ENCODE data around the gene MAD1L1.

Gene MAD1L1

GRCh38 chr7:2197436-2198155 lies 35.1 kb downstream of the MAD1L1 start:
- DNase-seq (ENCODE audit: low read depth): no peak
- TF ChIP-seq CTCF (IDR thresholded peaks at IDR 0.05; ENCODE audit: low read depth, low read length, missing control alignments): no peak
- in situ Hi-C loops (cut with HindIII; ENCODE audit: low sequenced_read_pairs): no loop called here
- H3K4me3 ChIP-seq (ENCODE audit: low read depth, low read length): no peak overlapping the region

DNA sequence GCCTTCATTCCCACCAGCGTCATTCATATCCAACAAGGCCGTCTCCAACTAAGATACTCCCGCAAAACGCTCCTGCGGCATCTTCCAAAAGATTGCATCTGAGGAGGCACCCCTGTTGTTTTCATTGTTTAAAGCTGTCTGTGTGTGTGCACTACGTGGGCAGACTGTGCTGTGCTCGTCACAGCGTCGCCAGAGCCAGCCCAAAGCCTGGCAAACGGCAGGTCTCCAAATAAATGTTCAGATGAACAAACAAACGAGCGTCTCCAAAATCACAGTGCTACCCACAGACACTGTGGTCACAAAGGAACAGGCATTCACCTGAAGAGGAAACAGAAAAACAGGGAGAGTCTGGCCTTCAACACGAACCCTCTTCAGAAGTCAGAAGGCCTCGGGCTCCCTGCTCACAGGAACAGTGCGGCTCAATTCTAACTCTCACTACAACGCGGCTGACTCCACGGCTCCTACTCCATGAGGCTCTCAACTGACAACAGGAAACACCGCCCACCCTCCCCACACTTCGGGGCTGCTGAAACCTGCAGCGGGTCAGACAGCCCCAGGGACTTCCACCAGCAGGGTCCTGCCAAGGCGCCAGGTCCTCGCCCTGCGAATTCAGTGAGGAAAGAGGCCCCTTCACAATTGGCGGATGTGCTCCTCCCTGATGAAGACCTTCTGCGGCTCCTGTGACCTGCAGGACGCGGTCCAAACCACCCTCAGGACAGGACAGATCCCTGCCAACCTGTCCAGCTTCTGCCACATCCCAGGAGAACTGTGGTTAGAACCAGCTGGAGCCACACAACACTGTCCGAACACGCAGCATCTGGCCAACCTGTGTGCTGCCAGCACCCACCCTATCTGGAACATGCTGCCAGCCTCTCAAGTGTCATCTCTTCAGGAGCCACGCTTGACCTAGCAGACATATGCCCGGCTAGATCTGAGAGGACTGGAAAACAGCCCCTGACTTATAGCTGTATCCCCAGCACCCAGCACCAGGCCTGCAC lies 36.1 kb downstream of the MAD1L1 start:
- DNase-seq (ENCODE audit: low read depth): no peak
- in situ Hi-C loops (cut with HindIII; ENCODE audit: low sequenced_read_pairs): no loop called here
- TF ChIP-seq CTCF (IDR thresholded peaks at IDR 0.05; ENCODE audit: low read depth, low read length, missing control alignments): no peak
- no peak overlapping the region for H3K4me3 ChIP-seq (ENCODE audit: low read depth, low read length)

DNA sequence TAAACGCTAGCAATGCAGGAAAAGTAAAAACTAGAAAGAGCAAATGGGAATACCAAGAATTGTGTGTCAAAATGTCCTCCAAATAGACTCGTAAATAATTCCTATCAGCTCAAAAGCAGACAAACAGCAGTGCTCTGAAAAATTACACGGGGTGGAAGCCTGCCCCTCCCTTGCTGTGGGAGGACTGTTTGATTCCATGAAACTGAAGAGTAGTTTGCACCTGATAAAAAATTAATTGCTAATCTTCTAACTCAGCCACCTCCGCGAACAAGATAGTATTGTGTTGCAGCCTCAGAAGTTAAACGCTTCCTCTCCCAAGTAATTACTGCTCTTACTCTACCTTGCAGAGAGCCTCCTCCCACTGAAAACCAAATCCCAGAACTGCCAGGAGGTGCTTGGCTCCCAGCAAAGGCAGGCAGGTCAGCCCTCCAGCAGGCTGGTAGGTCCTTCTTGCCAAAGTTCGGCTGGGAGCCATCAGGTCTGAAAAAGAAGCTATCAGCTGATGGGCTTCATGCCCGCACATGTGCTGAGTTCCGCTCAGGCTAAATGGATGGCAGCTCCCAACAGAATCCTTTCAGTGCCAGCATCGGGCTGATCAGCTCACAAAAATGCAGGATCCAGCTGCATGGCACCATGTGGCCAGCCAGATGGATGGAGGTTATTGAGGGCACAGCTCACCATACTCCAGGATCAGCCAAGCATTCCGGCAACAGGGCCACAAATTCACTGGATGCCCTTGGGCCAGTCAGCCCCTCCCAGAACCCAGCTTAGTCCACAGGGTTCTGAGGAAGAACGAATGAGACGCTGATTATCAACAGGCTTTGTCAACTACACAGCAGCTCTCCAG lies 37.1 kb downstream of the MAD1L1 start:
- in situ Hi-C loops (cut with HindIII; ENCODE audit: low sequenced_read_pairs): no loop called here
- no peak overlapping the region for H3K4me3 ChIP-seq (ENCODE audit: low read depth, low read length)
- no peak for DNase-seq (ENCODE audit: low read depth)
- no peak for TF ChIP-seq CTCF (IDR thresholded peaks at IDR 0.05; ENCODE audit: low read depth, low read length, missing control alignments)

- no peak for DNase-seq (ENCODE audit: low read depth)
- in situ Hi-C loops (cut with HindIII; ENCODE audit: low sequenced_read_pairs): no loop called here
- H3K4me3 ChIP-seq (ENCODE audit: low read depth, low read length): no peak overlapping the region
- TF ChIP-seq CTCF (IDR thresholded peaks at IDR 0.05; ENCODE audit: low read depth, low read length, missing control alignments): no peak
These were observed 39.0 kb downstream of the MAD1L1 start for GRCh38 chr7:2193575-2194305.

- no peak for TF ChIP-seq CTCF (IDR thresholded peaks at IDR 0.05; ENCODE audit: low read depth, low read length, missing control alignments)
- no peak for DNase-seq (ENCODE audit: low read depth)
- in situ Hi-C loops (cut with HindIII; ENCODE audit: low sequenced_read_pairs): no loop called here
- H3K4me3 ChIP-seq (ENCODE audit: low read depth, low read length): no peak overlapping the region
These were observed 39.8 kb downstream of the MAD1L1 start for GRCh38 chr7:2192831-2193534.

Measured in astrocyte of the cerebellum (primary cell).